ENCODE data around the gene IFI27. TPM values are rescaled to one million over a fixed set of nuclear protein-coding genes. Genes with fewer than 3 reads are reported as not detected.

IFI27 gene
- total and polyA plus RNA-seq, 2 experiments from 2014 or later: 1.8 to 6.7 TPM

- TF ChIP-seq EZH2phosphoT487 (IDR thresholded peaks at IDR 0.05; ENCODE audit: low read depth, severe bottlenecking, unreplicated experiment): no peak
- no peak for TF ChIP-seq CTCF (IDR thresholded peaks at IDR 0.05; ENCODE audit: poor library complexity)
- no peak for TF ChIP-seq EZH2 (IDR thresholded peaks at IDR 0.05; ENCODE audit: borderline replicate concordance)
- H2AFZ ChIP-seq: no peak overlapping the region
- no peaks in the 10 kb centered on the region for H3K9me3 ChIP-seq (ENCODE audit: low read depth)
- no peak overlapping the region for H3K4me2 ChIP-seq
- H3K79me2 ChIP-seq: no peaks in the 10 kb centered on the region
- 95% methylated on average over 2 of the region's 2 CpGs for WGBS (ENCODE audit: low lambda C conversion rate, missing lambda C conversion rate)
- H3K36me3 ChIP-seq (replicated peaks; ENCODE audit: insufficient read depth, low read depth): no peaks in the 10 kb centered on the region
- no peak overlapping the region for H3K4me3 ChIP-seq
- no peak for DNase-seq (ENCODE audit: low spot score)
- H3K4me1 ChIP-seq (ENCODE audit: insufficient read depth): no peaks in the 10 kb centered on the region
- no peak overlapping the region for H3K27ac ChIP-seq
- H4K20me1 ChIP-seq (ENCODE audit: insufficient read depth, poor library complexity, severe bottlenecking): no peaks in the 10 kb centered on the region
- no peaks in the 10 kb centered on the region for H3K9me2 ChIP-seq (replicated peaks; ENCODE audit: insufficient read depth)
- H3K27me3 ChIP-seq: no peaks in the 10 kb centered on the region
Measured at GRCh38 chr14:94093418-94093817, 17.1 kb upstream of the IFI27 start.

GRCh38 chr14:94097091-94097490 is 13.4 kb upstream of the IFI27 start:
- Histone ChIP-seq H3K27me3 (no peaks in the 10 kb centered on the region), H3K27ac (no peak overlapping the region), H3K4me3 (no peak overlapping the region), H3K4me1 (ENCODE audit: insufficient read depth) (no peaks in the 10 kb centered on the region), H3K9me3 (ENCODE audit: low read depth) (no peaks in the 10 kb centered on the region), H3K4me2 (no peak overlapping the region), H3K9me2 (replicated peaks; ENCODE audit: insufficient read depth) (no peaks in the 10 kb centered on the region), H2AFZ (no peak overlapping the region), H4K20me1 (ENCODE audit: insufficient read depth, poor library complexity, severe bottlenecking) (no peaks in the 10 kb centered on the region), H3K36me3 (replicated peaks; ENCODE audit: insufficient read depth, low read depth) (no peaks in the 10 kb centered on the region), H3K79me2 (no peaks in the 10 kb centered on the region)
- 96% methylated on average over 4 of the region's 4 CpGs for WGBS (ENCODE audit: low lambda C conversion rate, missing lambda C conversion rate)
- TF ChIP-seq EZH2phosphoT487 (IDR thresholded peaks at IDR 0.05; ENCODE audit: low read depth, severe bottlenecking, unreplicated experiment): no peak
- TF ChIP-seq EZH2 (IDR thresholded peaks at IDR 0.05; ENCODE audit: borderline replicate concordance): no peak
- TF ChIP-seq CTCF (IDR thresholded peaks at IDR 0.05; ENCODE audit: poor library complexity): no peak
- no peak for DNase-seq (ENCODE audit: low spot score)

GRCh38 chr14:94098326-94098992 is 12.1 kb upstream of the IFI27 start:
- H3K4me1 ChIP-seq (ENCODE audit: insufficient read depth): peaks cover 4% of the 10 kb centered on the region
- no peaks in the 10 kb centered on the region for H3K9me2 ChIP-seq (replicated peaks; ENCODE audit: insufficient read depth)
- H3K36me3 ChIP-seq (replicated peaks; ENCODE audit: insufficient read depth, low read depth): no peaks in the 10 kb centered on the region
- no peaks in the 10 kb centered on the region for H3K79me2 ChIP-seq
- H3K27me3 ChIP-seq: no peaks in the 10 kb centered on the region
- DNase-seq (ENCODE audit: low spot score): no peak
- no peaks in the 10 kb centered on the region for H3K9me3 ChIP-seq (ENCODE audit: low read depth)
- H2AFZ ChIP-seq: no peak overlapping the region
- no peaks in the 10 kb centered on the region for H4K20me1 ChIP-seq (ENCODE audit: insufficient read depth, poor library complexity, severe bottlenecking)
- H3K4me3 ChIP-seq: no peak overlapping the region
- no peak overlapping the region for H3K27ac ChIP-seq
- 70% methylated on average over 10 of the region's 10 CpGs for WGBS (ENCODE audit: low lambda C conversion rate, missing lambda C conversion rate)
- H3K4me2 ChIP-seq: no peak overlapping the region
- no peak for TF ChIP-seq EZH2 (IDR thresholded peaks at IDR 0.05; ENCODE audit: borderline replicate concordance)
- no peak for TF ChIP-seq CTCF (IDR thresholded peaks at IDR 0.05; ENCODE audit: poor library complexity)
- TF ChIP-seq EZH2phosphoT487 (IDR thresholded peaks at IDR 0.05; ENCODE audit: low read depth, severe bottlenecking, unreplicated experiment): no peak

Measured in hepatocyte (in vitro differentiated cells).